Testis (tissue), 2 donors: ENCODE measurements around the gene LCNL1.

Experiments
- POLR2A ChIP-seq: fragments of 450-650 bp; IDR thresholded peaks from one replicate; pipeline ENCODE4 v1.6.1; 2017; ENCODE audit warnings: antibody characterized with exemption, mild to moderate bottlenecking, moderate library complexity
- TF ChIP-seq, protein P1 (sequence below), 3 experiments: fragments of 450-650 bp in 2 of 3; fragments of 200-600 bp in 1 of 3; sonication (generic) in 1 of 3; IDR thresholded peaks; one replicate each; pipeline ENCODE4 v1.5.1; 2016 to 2019; ENCODE audit warnings: antibody characterized with exemption in 3 of 3, mild to moderate bottlenecking in 2 of 3, moderate library complexity in 1 of 3

- TF ChIP-seq, protein P1, sequence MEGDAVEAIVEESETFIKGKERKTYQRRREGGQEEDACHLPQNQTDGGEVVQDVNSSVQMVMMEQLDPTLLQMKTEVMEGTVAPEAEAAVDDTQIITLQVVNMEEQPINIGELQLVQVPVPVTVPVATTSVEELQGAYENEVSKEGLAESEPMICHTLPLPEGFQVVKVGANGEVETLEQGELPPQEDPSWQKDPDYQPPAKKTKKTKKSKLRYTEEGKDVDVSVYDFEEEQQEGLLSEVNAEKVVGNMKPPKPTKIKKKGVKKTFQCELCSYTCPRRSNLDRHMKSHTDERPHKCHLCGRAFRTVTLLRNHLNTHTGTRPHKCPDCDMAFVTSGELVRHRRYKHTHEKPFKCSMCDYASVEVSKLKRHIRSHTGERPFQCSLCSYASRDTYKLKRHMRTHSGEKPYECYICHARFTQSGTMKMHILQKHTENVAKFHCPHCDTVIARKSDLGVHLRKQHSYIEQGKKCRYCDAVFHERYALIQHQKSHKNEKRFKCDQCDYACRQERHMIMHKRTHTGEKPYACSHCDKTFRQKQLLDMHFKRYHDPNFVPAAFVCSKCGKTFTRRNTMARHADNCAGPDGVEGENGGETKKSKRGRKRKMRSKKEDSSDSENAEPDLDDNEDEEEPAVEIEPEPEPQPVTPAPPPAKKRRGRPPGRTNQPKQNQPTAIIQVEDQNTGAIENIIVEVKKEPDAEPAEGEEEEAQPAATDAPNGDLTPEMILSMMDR (IDR thresholded peaks at IDR 0.05) = no peak
- no peak for TF ChIP-seq POLR2A
Measured at GRCh38 chr9:137014776-137015539, 32.2 kb downstream of the LCNL1 start.
